HG02763 (cell line): Measurements from ENCODE around the gene FETUB.

Experiments used
- ATAC-seq: cut with Tn5 transposase; IDR thresholded peaks from one replicate; pipeline ENCODE4 v1.9.1; 2021; ENCODE audit warnings: mild to moderate bottlenecking, moderate library complexity; ENCODE audit not compliant: unreplicated experiment

Gene FETUB

DNA sequence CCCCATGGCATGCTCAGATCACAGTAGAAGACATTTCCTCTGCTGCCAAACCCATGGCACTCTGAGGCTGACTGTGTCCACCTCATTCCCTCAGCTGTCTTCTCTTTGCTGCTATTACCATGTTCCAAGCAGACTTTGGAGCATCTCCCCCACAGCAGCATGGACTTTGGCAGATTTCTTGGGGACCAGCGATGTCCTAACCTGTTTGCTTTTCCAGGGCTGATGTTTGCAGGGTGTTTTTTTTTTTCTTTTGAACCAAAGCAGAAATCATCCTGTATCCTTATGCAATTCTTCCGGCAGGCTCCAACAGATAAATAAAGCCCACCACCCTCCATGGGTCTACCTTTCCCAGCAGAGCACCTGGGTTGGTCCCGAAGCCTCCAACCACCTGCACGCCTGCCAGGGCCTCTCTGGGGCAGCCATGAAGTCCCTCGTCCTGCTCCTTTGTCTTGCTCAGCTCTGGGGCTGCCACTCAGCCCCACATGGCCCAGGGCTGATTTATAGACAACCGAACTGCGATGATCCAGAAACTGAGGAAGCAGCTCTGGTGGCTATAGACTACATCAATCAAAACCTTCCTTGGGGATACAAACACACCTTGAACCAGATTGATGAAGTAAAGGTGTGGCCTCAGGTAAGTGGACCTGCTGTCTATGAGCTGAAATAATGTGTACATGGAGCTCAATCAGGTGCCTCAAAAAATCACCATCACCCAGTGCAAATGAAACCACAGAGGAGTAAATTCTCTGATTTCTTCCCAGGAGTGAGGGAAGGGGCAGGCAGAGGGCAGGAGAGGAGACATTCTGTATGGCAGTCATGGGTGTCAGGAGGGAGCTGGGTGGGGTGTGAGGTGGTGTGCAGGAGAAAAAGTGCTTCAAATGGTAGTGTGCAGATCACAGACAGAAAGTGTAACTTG, 27.2 kb upstream of the FETUB start, which contains the start of gene AHSG:
TSS of gene AHSG (plus strand) at position 340 of the 916 bp plus-strand sequence. CDS start at position 422, 82 bp downstream.
- ATAC-seq, result no peak

GRCh38 chr3:186613637-186614265, 26.4 kb upstream of the FETUB start:
- no peak for ATAC-seq

- no peak for ATAC-seq
Observed at GRCh38 chr3:186614266-186614596, 26.0 kb upstream of the FETUB start.

GRCh38 chr3:186614597-186615483, 25.4 kb upstream of the FETUB start:
- peak; percentile 53 for ATAC-seq

DNA sequence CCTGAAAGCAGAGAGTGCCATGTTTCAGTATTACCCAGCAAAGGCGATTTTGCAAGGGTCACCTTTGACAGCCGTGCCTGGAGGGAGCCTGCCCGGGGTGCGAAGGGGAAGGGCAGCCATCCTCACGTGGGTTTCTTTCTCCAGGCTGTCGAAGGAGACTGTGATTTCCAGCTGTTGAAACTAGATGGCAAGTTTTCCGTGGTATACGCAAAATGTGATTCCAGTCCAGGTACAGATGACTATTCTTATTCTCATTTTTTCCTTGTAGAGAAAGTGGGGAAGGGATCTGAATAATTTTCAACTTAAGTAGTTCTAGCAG, 23.9 kb upstream of the FETUB start:
- no peak for ATAC-seq

DNA sequence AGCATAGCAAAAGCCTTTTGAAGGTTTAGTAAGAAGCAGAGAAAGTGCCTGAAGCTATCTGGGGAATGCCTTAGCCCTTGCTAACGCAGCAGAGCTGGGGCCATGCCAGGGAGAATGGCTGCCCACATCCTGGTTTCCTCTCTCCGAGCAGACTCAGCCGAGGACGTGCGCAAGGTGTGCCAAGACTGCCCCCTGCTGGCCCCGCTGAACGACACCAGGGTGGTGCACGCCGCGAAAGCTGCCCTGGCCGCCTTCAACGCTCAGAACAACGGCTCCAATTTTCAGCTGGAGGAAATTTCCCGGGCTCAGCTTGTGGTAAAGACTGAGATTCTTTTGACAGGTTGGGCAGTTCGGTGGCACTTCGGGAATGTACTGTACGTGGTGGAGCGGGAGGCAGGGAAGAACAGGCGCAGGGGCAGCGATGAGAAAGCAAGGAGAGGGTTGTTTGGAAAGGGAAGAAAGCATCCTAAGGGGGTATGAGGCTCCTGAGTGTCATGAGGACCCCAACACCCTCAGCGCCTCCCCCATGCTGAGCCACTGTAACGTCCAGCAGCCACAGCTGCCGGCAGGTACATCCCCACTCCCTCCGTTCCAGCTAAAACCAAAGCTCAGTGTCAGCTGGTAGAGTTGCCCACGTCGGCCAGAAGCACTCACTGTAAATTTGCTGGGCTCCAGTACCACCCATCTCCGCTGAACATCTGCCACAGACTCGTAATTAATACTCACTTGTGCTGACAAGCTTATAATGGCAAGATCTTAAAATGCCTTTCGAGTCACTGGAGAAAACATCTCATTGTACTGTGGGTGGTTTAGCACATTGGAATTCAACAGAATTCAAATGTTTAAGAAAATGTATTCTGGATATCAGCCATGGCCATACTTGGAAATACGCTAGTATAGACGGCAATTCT, 22.9 kb upstream of the FETUB start:
- ATAC-seq, result peak; percentile 83

DNA sequence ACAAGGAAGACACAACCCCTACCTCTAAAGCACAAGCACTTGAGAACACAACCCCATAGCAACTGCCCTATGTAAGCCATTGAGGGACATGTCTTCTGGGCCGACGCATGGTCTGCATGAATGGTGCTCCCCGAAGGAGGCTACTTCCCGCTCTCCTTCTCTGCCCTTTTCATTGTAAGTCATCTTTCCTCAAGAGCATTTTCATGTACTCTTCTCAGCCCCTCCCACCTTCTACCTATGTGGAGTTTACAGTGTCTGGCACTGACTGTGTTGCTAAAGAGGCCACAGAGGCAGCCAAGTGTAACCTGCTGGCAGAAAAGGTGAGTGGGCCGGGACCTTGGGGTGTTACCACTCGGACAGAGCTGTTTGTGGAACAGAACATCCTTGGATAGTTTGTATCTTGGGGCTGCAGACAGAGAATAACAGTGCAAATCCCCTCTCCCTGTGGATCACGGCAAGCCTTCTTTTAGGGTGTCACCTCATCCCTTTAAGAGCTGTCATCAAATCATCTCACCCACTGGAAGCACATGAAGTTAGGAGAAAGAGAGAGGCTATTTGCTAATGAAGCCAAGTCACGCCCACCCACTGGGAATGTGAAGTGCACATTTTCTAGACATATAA, 21.8 kb upstream of the FETUB start:
- no peak for ATAC-seq

DNA sequence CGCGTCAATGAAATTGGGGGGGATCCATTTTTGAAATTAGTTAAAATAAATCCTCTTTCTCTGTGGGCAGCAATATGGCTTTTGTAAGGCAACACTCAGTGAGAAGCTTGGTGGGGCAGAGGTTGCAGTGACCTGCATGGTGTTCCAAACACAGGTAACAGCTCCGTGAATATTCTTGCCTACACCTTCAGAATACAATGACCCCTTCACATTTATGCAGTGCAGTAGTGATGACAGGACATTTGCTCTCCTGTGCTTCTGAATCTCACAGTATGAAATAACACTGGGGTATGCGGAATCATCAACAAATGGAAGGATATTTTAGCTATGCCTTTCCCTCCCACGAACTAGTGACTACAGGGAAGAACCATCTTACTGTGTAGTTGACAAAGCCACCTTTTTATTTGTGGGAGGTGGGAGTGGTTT, 20.4 kb upstream of the FETUB start:
- ATAC-seq, result no peak

DNA sequence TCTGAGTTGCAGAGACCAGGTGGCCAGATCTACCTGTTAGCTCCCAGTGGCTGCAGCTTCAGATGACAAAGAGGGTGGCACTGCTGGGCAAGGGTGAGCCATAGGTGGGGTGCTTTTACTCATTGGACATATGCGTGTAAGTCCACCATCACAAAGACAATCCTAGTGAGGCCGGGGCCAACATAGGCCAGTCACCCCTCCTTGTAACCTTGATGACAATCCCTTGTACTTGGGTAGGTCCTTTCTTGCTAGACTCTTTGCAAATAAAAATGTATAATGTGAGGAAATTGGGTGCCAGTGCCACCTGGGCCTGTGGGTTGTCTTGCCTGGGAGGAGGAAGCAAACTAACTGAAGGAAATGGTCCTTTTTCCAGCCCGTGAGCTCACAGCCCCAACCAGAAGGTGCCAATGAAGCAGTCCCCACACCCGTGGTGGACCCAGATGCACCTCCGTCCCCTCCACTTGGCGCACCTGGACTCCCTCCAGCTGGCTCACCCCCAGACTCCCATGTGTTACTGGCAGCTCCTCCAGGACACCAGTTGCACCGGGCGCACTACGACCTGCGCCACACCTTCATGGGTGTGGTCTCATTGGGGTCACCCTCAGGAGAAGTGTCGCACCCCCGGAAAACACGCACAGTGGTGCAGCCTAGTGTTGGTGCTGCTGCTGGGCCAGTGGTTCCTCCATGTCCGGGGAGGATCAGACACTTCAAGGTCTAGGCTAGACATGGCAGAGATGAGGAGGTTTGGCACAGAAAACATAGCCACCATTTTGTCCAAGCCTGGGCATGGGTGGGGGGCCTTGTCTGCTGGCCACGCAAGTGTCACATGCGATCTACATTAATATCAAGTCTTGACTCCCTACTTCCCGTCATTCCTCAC, 19.7 kb upstream of the FETUB start:
- no peak for ATAC-seq

GRCh38 chr3:186621894-186622650, 18.1 kb upstream of the FETUB start:
- no peak for ATAC-seq

DNA sequence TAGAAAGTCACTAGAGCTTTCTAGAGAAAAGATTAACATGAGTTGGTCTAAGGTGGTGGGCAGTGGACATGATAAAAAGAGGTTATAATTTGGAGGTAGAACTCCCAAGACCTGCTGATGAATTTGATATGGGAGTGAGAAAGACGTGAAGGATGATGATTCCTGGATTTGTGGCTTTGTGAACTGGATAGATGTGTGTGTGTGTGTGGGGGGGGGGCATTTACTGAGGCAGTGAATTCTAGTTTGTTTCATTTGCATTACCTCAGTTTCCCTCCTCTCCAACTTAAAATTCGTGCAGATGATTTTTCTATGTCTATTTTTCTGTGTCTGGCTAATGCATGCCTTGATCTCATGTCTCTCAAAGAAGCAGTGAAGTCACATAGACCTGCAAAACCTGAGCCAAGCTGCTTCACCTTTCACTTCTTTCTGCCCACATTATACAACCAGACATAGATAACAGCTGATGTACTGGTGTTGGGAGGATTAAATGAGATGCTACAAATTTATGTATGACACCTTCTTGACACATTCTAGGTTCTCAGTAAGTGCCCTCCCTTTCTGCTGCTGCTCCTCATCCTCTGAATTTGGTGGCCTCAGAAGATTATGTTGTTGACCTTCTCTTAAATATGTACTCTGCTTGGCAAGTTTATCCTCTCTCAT, 17.4 kb upstream of the FETUB start:
- no peak for ATAC-seq

DNA sequence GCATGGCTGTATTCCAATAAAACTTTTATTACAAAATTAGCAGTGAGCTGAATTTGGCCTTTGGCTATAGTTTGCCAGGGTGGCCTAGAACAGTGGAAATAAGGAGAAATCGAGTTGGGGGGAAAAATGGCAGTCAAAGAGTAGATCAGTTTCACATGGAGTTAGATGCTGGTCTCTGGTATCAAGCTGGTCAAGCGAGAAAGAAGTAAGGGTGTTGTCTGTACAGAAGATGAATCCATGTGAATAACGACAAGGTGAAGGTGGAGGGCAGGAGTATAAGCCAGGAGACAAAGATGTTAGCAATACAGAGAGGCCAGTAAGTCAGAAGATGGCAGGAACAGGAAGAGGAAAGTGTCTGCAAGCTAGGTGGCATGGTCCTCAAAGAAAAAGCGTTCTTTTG, 15.6 kb upstream of the FETUB start:
- ATAC-seq, result no peak

- ATAC-seq, result no peak
Observed at GRCh38 chr3:186625600-186626042, 14.6 kb upstream of the FETUB start.

DNA sequence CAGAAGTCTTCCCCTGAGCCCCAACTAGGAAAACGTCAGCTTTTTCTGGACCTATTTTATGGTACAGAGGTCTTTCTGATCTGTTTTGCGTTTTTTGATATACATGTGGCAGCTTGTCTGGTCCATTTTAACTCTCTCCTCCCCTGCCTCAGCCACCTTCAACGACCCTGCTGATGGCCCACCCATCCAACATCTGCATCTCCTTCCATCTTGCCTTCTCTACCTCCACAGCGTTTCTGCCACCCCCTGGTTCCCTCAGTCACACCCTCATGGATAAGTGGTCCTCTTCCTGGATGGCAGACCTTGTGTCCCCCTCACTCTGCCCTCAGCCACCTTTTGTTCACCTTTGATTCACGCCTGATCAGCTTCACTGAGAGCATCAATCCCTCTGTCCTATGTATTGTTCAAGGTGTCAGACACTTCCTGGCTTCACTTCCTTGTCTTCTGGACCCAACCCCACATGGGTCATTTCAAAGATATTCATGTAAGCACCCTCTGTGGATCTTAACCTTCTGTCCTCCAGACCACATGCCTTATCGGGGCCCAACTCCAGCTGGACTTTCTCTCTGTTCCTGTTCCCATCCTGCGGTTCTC, 13.8 kb upstream of the FETUB start:
- no peak for ATAC-seq

DNA sequence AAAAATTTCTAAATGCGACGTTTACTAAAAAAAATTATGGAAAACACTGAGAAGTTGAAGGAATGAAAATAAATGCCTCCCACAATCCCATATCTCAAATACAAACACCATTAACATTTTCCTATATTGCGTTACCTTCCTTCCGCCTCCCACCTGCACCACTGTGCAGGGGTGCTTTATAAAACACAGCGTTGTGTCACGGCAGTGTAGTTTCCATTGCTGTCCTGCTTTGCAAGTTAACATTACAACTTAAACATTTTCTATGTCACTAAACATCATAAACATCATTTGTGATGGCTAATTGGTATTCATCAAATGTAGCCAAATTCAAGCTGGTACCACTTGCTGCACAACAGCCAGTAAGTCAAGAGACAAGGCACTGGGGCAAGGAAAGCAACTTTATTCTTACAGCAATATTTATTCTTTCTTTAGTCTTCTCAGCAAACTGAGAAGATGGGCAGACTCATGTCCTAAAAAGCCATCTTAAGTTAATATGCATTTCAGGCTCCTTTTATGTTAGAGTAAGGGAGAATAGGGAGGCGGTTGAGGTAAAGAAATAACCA, 12.3 kb upstream of the FETUB start:
- no peak for ATAC-seq

- ATAC-seq, result no peak
Observed at GRCh38 chr3:186628756-186629155, 11.4 kb upstream of the FETUB start.
